HG03045 (cell line): ENCODE results near the gene CXCL5.
A peak's percentile ranks its signal among the peaks of the same experiment; 100 is the strongest.

ENCODE experiments used
- ATAC-seq: cut with Tn5 transposase; IDR thresholded peaks from one replicate; pipeline ENCODE4 v1.9.1; 2021; ENCODE audit warnings: mild to moderate bottlenecking, moderate library complexity; ENCODE audit not compliant: unreplicated experiment

CXCL5 gene

DNA sequence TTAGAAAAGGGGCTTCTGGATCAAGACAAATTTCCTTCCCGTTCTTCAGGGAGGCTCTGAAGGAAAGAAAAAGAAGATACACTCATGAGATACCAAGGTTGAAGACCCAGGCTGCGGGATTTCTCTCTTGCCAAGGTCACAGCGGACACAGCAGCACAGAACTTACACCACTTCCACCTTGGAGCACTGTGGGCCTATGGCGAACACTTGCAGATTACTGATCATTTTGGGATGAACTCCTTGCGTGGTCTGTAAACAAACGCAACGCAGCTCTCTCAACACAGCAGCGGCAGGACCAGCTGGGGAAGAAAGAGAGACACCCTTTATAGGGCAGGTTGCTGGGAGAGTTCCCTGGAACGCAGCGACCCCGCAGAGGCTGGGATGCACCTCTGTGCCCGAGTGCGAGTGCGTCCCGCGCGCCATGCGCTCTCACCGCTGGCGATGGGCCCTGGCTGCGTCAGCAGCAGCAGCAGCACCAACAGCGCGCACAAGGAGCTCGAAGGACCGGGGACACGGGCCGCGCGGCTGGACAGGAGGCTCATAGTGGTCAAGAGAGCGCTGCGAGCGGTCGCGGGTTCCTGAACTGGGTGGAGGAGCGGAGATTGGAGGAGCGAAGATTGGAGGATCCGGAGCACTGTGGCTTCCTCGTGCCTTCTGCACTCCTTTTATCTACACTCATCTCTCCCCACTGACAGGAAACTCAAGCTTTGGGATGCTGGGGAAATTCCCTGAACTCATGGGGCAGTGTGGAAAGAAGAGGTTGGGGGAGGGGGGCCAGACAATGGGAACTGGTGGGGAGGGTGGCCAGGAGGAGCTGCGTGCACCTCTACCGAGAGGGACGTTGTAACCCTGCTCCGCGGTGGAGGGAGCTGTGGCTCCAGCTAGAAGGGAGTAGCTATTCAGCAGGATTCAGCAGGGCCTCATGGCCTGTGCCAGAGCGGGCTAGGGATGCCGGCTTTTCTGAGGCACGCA, at the start of gene CXCL5:
Gene CXCL5 (minus strand): TSS at position 638 of the 972 bp plus-strand sequence. CDS start 96 bp downstream, at position 542.
- ATAC-seq, result no peak

- ATAC-seq, result no peak
Observed at GRCh38 chr4:74047152-74047551, 48.7 kb upstream of the CXCL5 start.

DNA sequence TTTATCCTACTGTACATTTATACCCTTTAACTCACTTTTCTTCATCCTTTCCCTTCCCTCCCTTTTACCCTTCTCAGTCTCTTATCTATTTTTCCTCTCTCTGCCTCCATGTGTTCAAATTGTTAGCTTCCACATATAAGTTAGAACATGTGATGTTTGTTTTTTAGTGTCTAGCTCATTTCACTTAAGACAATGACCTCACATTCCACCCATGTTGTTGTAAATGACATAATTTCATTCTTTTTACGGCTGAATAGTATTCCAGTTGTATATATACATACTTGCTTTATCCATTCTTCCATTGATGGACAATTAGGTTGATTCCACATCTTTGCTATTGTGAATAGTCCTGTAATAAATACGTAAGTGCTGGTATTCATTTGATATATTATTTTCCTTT, 47.3 kb upstream of the CXCL5 start:
- no peak for ATAC-seq

DNA sequence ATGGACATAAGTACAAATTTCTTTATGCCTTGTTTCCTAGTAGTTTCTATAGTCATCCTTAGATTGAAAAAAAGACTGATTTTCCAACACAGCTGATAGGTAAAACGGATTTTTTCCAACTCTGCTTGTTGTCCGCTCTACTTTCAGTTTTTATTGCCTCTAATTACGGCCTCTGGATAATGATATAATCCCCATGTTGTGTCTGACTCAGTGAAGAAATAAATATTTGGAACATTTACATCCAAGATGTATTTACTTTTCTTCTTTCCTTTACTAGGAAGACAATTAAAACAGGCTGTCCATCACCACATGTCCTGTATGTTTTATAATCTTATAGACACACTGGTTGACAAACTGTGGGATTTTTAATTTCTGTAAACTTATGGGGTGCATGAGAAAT, 46.8 kb upstream of the CXCL5 start:
- ATAC-seq, result no peak

DNA sequence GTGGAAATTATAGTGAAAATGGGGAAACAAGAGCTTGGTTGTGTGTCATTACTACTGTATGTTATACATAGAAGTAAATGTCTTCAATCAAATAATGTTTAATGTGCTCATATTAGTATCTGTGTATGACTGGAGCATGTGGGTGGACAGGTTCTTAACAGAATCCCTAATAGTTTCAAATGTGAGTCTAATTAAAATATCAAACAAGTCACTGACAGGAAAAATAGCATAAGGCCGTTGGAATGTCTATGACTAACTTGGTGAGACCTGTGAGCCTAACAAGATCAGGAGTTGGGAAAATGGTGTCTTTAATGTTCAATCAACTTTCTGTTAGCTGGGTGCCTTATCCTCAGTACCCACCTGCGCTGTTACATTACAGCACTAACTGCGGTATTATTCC, 46.2 kb upstream of the CXCL5 start:
- ATAC-seq, result no peak

GRCh38 chr4:74042681-74043080, 44.2 kb upstream of the CXCL5 start:
- no peak for ATAC-seq

GRCh38 chr4:74041418-74041817, 42.9 kb upstream of the CXCL5 start:
- ATAC-seq, result no peak

GRCh38 chr4:74039315-74039763, 40.9 kb upstream of the CXCL5 start:
- no peak for ATAC-seq

DNA sequence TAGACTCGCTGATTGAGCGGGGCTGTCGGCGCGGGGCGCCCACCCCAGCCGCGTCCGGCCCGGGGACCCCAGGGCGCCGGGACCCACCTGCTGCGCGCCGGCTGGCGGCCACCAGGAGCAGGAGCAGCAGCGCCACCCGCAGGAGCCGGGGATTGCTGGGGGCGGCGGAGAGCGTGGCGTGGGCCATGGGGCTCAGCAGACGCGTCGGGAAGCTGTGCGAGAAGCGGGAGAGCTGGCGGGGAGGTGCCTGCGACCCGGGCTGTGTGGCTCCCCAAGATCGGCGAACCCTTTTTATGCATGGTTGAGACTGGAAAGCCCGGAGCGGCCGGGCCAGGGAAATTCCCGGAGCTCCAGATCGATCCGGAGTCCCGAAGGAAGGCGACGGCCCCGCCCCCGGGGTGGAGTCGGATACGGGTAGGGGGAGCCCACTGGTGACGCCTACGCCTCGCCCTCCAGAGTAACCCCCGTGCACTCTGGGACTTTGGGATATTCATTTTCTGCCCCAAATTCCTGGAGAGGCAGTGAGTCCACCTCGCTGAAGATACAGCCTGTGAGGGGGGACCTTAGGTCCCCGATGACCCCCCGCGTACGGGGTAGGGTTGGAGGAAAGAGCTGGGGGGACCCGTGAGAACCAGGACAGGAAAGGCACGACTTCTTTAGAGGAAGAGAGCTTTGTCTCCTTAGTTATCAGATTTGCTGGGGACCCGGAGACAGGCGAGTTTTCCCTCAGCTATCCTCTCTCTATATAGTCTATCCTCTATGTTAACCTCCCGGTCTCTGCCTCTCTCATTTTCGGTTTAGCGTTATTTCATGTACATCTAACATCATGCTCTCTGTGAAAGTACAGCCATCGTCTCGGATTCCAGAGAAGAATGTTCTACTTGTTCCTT, 40.2 kb upstream of the CXCL5 start, which contains the start of gene CXCL3:
Gene CXCL3 (minus strand): TSS at position 265 of the 890 bp plus-strand sequence. CDS start 78 bp downstream, at position 187.
- ATAC-seq, result peak; percentile 67

GRCh38 chr4:74038086-74038424, 39.6 kb upstream of the CXCL5 start:
- no peak for ATAC-seq

DNA sequence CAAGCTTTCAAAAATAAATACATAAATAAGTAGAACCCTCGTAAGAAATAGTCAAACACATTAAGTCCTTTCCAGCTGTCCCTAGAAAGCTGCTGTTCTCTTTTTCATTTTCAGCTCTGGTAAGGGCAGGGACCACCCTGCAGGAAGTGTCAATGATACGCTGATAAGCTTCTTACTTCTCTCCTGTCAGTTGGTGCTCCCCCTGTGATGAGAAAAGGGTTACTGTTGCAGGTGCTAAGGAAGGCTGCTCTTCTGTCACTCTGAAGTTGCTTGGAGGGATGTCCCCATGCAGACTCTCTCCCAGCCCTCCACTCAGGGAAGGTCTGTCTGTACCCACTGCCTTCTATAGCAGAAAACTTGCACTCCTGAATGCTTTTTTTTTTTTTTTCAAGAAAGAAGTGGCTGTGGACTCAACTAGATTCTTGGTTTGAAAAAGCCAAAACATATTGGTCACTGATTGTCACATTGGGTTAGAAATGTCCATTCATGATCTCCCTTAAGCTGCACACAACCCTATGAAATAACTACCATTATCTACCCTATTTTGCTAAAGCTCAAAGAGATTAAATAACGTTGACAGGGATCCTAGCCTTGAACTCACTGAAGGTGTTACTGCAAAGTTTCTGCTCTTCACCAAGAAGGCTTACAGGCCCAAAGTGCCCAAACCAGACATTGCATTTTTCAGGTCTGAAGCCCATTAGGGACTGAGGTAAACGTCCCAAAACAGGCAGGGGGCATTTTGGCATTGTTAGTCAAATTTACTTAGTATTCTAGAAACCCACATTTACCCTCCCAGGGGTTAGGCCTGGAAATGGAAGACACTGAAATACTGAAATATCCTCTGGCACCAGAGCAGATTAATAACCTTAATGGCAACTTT, 38.8 kb upstream of the CXCL5 start:
- no peak for ATAC-seq

DNA sequence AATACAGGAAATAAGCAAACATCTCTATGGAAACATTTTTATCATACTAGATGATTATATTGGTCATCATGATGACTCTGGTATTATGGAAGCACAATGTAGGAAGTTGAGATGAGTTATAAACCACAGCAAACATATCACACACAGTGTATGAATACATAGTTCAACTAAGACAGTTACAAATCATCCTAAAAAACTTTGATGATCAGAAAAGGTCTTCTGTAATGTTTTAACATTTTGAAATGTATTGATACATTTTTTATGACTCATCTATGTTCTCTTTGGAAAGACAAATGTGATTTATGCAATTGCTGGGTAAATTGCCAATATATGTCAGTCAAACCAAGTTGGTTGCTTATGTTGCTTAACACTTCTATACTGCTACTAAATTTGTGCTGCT, 35.3 kb upstream of the CXCL5 start:
- no peak for ATAC-seq

DNA sequence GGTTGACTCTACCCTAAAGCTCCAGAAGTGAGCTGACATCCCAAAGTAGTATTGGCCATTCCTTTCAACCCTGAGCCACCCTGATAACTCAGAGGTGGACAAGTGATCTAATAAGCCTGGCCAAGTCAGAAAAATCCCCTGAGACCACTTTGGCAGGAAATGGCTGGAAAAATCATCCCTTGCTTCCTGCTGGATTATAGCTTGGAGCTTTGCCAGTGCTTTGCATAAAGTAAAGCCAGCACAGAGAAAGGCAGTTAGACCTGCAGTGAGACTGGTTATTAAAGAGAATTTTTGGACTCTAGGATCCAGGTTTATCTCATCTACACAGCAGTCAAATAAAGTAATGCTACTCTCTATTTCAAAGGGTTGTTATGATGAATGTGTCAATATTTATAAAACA, 33.6 kb upstream of the CXCL5 start:
- no peak for ATAC-seq

DNA sequence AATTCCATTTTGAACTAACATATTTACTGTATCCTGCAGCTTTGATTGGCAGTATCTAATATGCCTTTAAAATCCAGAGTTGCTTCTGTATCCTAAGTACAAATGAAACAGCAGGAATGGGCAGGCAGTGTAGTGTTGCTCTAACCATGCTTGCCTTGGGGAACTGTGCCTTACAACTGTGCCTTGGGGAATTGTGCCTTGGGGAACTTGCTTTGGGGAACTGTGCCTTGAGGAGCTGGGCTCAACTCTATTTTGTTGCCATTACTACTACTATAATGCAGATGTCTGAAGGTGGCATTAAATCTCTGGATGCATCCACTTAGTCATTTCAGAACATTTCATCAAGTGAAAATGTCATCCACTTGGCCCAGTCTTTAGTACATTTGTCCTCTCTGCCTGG, 33.1 kb upstream of the CXCL5 start:
- no peak for ATAC-seq

DNA sequence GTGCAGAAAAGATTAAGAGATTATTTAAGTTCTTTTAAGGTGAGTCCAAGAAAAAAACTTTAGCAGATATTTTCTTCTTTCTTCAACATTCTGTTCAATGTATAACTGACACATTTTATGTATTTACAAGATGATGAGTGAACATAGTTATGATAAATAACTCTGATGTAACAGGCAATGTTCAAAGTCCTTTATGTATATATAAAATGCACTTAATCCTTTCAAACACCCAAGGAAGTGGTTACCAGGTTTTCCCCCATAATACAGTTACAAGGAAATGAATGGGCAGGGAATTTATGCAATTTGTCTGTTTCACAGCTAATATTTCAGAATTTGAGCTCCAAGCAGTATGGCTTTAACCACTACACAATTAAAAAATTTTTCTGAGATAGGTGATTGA, 31.8 kb upstream of the CXCL5 start:
- no peak for ATAC-seq

DNA sequence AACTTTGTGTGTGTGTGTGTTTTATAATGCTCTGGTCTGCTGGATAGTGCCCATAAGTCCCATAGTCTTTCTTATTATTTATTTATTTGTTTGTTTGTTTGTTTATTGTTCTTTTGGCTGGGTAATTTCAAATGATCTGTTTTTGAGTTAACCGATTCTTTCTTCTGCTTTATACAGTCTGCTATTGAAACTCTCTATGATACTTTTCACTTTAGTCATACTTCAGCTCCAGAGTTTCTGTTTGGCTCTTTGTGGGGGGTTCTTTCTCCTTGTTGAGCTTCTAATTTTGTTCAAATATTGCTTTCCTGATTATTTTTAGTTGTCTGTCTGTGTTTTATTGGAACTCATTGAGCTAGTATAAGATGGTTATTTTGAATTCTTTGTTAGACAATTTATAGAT, 30.0 kb upstream of the CXCL5 start:
- ATAC-seq, result no peak

GRCh38 chr4:74023709-74024108, 25.2 kb upstream of the CXCL5 start:
- no peak for ATAC-seq

DNA sequence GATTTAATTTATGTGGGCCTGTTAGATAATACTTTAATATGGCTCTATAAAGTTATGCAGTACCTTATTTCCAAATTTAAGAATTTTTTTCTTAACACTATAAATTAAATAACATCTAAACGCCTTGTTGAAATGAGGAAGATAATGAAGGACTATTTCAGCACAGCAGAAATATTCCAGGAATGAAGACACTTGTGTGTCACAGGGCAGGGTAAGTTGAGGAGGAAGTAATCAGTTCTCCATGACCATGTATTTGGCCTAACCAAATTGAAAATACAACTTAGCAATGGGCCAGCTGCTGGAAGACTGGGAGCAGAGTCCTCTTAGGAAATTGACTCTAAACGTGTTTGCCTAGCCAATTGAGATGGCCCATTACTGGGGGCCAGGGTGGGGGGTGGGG, 23.1 kb upstream of the CXCL5 start:
- ATAC-seq, result no peak

GRCh38 chr4:74018771-74019170, 20.3 kb upstream of the CXCL5 start:
- ATAC-seq, result no peak

DNA sequence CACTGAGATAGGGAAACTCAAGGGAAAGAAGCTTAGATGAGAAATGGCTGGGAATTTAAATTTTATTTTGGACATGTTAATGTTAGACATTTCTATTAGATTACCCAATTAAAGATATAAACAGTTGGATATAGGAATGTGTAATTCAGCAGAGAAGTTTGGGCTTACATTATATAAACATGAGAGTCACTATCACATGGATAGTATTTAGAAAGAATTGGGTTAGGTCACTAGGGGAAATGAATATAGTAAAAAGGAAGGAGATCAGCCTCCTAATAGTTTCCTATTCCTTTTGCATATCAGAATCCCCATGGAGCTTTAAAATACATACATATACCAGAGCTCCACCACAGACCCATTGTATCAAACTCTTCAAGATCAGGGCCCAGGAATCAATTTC, 19.6 kb upstream of the CXCL5 start:
- no peak for ATAC-seq

- ATAC-seq, result no peak
Observed at GRCh38 chr4:74016068-74016467, 17.6 kb upstream of the CXCL5 start.
